Activated CD8-positive, alpha-beta T cell treated with anti-CD3 and anti-CD28 coated beads for 36 hours (primary cell): ENCODE data around the gene IRX2. TPM values are rescaled to one million over a fixed set of nuclear protein-coding genes. Genes with fewer than 3 reads are reported as not detected.

Source experiments
- ATAC-seq: fragments of 200-7000 bp; cut with Tn5 transposase; one replicate; pipeline ENCODE4 v1.10.0; 2021; ENCODE audit warnings: mild to moderate bottlenecking, moderate library complexity
- CTCF ChIA-PET: fragments of 350-600 bp; sonication (Branson Sonifier 250); formaldehyde crosslinking; loops from one replicate; lab custom pipeline; 2021; ENCODE audit warnings: antibody characterized with exemption; lab: Charles Lee
- POLR2A ChIA-PET: fragments of 350-600 bp; sonication (Branson Sonifier 250); formaldehyde crosslinking; loops from one replicate; lab custom pipeline; 2021; ENCODE audit warnings: antibody characterized with exemption; lab: Charles Lee
- DNase-seq: peaks from one replicate; pipeline ENCODE4 v3.0.0-alpha.2; 2020
- H3K27ac Mint-ChIP-seq: one replicate; pipeline ENCODE4 v1.8.0; 2021; ENCODE audit warnings: mild to moderate bottlenecking, mixed read lengths
- H3K27me3 Mint-ChIP-seq: one replicate; pipeline ENCODE4 v1.8.0; 2021; ENCODE audit warnings: mixed read lengths
- H3K36me3 Mint-ChIP-seq: one replicate; pipeline ENCODE4 v1.8.0; 2021; ENCODE audit warnings: low read depth, mixed read lengths
- H3K4me1 Mint-ChIP-seq: one replicate; pipeline ENCODE4 v1.8.0; 2021; ENCODE audit warnings: low read depth, mixed read lengths
- H3K4me3 Mint-ChIP-seq: one replicate; pipeline ENCODE4 v1.8.0; 2021; ENCODE audit warnings: mild to moderate bottlenecking, moderate library complexity, mixed read lengths
- H3K9me3 Mint-ChIP-seq: one replicate; pipeline ENCODE4 v1.8.0; 2021; ENCODE audit warnings: mixed read lengths
- intact Hi-C: fragments of 100-400 bp; cut with micrococcal nuclease; formaldehyde crosslinking; loops from one replicate; pipeline ENCODE4 v1.10.0; 2022
- total RNA-seq, 2 experiments: library from RNA; stranded (reverse); gene quantifications; one replicate each; pipeline ENCODE4 v1.2.3, GENCODE V29; 2021
- TF ChIP-seq, protein P1 (sequence below): fragments of 200-600 bp; IDR thresholded peaks from one replicate; pipeline ENCODE4 v1.8.0; 2022; ENCODE audit warnings: antibody characterized with exemption, mild to moderate bottlenecking

IRX2 gene
- total RNA-seq, 2 experiments from 2014 or later: not detected

DNA sequence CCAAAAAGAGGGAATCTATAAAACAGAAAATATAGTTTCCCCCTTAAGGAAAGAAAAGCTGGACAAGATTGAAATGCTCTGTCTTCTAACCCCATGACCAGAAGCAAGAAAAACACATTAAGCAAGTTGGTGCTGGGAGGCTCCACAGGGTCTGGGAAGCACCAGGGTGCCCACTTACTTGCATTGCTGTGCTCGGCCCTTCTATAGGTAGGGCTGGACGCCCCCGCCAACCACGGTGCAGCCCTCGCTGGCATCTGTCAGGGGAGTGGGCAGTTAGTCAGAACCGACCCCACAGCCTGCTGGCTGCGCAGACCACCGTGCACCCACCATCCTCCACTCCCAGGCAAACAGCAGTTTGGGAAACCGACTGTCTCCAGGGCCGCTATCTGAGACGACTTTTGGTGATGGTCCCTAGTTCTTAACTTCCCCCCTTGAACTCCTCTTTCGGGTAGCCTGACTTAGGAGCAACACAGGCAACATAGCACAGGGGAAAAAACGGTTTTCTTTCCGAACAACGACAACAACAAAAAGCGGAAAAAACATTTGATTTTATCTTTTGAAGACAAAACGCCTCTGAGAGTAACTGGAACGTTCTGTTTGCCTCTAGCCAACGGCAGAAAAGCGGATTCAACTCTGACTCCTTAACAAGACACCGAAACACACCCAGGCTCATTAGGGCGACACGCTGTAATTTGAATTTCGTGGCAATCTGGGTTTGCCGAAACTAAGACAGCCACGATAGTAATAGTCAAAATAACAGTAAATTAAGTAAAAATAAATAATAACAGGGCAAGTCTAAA is 3.9 kb downstream of the IRX2 start:
- Mint-ChIP-seq H3K27ac (no peak overlapping the region), H3K9me3 (peaks cover 3% of the 10 kb centered on the region), H3K36me3 (peaks cover 6% of the 10 kb centered on the region), H3K4me3 (no peak overlapping the region), H3K27me3 (peaks cover 58% of the 10 kb centered on the region), H3K4me1 (peaks cover 8% of the 10 kb centered on the region)
- intact Hi-C loops: loop anchor here (5.0 to 10.0 kb wide), 2 partner anchors 855 to 863 kb away; partner anchors contain the start of gene IRX4
- TF ChIP-seq, protein P1, sequence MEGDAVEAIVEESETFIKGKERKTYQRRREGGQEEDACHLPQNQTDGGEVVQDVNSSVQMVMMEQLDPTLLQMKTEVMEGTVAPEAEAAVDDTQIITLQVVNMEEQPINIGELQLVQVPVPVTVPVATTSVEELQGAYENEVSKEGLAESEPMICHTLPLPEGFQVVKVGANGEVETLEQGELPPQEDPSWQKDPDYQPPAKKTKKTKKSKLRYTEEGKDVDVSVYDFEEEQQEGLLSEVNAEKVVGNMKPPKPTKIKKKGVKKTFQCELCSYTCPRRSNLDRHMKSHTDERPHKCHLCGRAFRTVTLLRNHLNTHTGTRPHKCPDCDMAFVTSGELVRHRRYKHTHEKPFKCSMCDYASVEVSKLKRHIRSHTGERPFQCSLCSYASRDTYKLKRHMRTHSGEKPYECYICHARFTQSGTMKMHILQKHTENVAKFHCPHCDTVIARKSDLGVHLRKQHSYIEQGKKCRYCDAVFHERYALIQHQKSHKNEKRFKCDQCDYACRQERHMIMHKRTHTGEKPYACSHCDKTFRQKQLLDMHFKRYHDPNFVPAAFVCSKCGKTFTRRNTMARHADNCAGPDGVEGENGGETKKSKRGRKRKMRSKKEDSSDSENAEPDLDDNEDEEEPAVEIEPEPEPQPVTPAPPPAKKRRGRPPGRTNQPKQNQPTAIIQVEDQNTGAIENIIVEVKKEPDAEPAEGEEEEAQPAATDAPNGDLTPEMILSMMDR: no peak
- ChIA-PET POLR2A (no interaction called here), CTCF (no interaction called here)
- no peak for ATAC-seq
- no peak for DNase-seq

DNA sequence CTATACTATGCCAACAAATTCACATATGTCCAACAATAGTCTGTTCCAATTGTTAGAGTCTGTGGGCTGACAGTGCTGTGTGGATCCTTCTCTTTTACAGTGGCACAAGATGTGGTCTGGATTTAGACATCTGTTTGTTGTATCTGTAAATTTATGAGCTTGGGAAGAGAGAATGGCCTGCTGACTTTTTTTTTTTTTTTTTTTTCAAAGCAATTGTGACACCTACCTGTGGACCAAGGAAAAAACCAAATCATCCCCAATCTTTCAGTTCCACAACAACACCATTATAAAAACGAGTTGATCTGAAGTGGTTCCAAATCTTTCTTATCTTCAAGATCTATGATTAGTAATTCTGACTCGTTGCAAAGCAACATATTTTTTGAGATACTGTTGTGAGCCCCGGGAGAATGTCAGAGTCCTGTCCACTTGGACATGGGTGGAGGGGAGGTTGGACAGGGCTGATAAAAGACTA is 4.9 kb downstream of the IRX2 start:
- H3K4me3 Mint-ChIP-seq: no peak overlapping the region
- peaks cover 6% of the 10 kb centered on the region for H3K4me1 Mint-ChIP-seq
- DNase-seq: no peak
- ChIA-PET POLR2A (no interaction called here), CTCF (no interaction called here)
- intact Hi-C loops: loop anchor here (5.0 to 10.0 kb wide), 2 partner anchors 856 to 862 kb away; partner anchors contain the start of gene IRX4
- peaks cover 6% of the 10 kb centered on the region for H3K36me3 Mint-ChIP-seq
- H3K9me3 Mint-ChIP-seq: peaks cover 3% of the 10 kb centered on the region
- H3K27ac Mint-ChIP-seq: no peak overlapping the region
- H3K27me3 Mint-ChIP-seq: peaks cover 62% of the 10 kb centered on the region
- no peak for ATAC-seq
- TF ChIP-seq, protein P1: no peak

DNA sequence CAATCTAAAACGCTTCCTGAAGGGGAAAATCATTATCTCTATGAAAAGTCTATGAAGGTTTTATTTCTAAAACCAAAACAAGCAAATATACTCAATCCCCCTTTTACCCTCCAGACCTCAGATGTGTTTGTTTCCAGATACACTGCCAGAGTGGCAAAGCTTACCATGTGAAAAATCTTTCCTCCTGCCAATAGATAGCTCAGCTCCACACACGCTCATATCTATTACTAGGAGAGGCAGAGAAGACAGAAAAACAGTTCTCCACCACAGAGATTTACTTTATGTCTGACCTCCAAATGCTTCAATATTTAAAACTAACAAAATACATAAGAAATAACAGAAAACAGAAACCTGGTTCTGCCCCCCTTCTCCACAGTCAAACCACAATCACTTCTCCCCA is 7.0 kb downstream of the IRX2 start:
- CTCF ChIA-PET: no interaction called here

DNA sequence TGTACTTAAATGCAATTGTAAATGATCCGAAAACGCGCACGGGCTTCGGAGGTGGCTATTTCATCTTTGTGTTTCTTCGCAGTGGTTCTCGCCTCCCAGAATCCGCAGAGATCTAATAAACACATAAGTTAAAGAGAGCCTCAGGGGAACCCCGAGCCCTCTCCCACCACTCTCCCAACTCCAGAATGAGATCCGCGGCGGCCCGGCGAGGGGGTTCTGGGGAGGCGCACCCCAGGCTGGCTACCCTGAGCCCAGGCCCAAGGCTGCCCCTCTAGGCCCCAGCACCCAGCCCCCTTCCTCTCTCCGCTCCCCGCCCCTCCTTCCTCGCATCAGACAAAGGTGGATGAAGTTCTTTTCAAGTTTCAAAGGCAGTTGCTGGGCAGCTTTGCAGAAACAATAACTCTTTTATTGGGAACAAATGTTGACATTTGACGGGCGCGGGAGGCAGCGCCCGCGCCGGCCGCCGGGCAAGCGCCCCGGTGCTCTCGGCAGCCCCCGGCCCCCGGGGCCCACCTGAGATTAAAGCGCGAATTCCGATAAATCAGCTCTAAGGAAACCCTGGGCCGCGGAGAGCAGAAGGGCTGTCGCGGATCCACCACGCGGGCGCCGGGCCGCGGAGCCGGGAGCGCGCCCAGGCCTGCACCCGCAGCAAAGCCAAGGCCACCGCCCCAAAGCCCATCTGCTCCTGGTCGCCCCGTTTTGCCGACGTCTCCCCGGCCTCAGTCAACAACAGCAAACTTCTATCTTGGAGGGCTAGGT is 8.4 kb downstream of the IRX2 start:
- Mint-ChIP-seq H3K9me3 (no peaks in the 10 kb centered on the region), H3K4me3 (no peak overlapping the region), H3K27ac (no peak overlapping the region), H3K27me3 (peaks cover 61% of the 10 kb centered on the region), H3K4me1 (no peaks in the 10 kb centered on the region), H3K36me3 (no peaks in the 10 kb centered on the region)
- CTCF ChIA-PET: no interaction called here
- intact Hi-C loops: loop anchor here (10.0 kb wide), 1 partner anchor 858 kb away; the partner anchor contains the start of gene IRX4
- POLR2A ChIA-PET: no interaction called here
- TF ChIP-seq, protein P1: no peak
- ATAC-seq (no peak), DNase-seq (no peak)

More for the DNA sequence above, 7.0 kb downstream of the IRX2 start:
- POLR2A ChIA-PET: no interaction called here
- TF ChIP-seq, protein P1: no peak
- no peak overlapping the region for H3K4me3 Mint-ChIP-seq
- H3K4me1 Mint-ChIP-seq: peaks cover 2% of the 10 kb centered on the region
- DNase-seq: no peak
- H3K36me3 Mint-ChIP-seq: peaks cover 2% of the 10 kb centered on the region
- H3K27me3 Mint-ChIP-seq: peaks cover 63% of the 10 kb centered on the region
- ATAC-seq: no peak
- intact Hi-C loops: loop anchor here (10.0 kb wide), 1 partner anchor 860 kb away; the partner anchor contains the start of gene IRX4
- H3K9me3 Mint-ChIP-seq: no peaks in the 10 kb centered on the region
- H3K27ac Mint-ChIP-seq: no peak overlapping the region
